Activated gamma-delta T cell (primary cell): ENCODE measurements around the gene SPRED2.

Experiments used
- DNase-seq: peaks from one replicate; lab custom pipeline; 2025; lab: John Stamatoyannopoulos, UW

The SPRED2 gene

DNA sequence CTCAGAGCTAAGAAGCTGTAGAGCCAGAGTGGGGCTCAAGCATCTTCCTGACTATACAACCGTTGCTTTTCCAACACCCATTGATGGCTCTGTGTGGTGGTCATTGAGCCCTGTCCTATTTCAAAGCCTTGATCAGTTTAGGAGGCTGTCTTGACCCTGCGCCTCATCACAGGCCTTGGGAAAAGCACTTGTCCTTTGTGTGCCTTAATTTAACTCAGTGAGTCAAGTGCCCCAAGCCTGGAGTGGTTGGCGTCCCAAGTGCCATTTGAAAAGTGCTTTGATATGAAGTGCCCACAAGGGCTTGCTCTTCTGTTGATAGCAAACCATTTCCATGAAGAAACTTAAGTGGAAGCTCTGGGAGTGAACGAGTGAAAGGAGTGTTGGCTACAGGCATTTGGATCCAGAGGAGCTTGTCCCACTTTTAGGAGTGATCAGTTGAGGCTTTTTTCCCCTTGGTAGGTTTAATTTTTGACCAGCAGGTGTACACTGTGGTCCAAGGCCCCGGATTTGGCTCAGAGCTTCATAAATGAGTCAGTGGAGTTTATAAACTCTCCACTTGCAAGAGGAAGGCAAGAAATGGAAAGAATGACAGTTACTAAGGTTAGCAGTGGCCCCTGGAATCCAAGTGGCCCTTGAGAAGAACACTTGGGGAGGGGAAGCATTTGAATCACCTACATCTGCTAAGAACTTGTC, 154.5 kb downstream of the SPRED2 start:
- no peak for DNase-seq

DNA sequence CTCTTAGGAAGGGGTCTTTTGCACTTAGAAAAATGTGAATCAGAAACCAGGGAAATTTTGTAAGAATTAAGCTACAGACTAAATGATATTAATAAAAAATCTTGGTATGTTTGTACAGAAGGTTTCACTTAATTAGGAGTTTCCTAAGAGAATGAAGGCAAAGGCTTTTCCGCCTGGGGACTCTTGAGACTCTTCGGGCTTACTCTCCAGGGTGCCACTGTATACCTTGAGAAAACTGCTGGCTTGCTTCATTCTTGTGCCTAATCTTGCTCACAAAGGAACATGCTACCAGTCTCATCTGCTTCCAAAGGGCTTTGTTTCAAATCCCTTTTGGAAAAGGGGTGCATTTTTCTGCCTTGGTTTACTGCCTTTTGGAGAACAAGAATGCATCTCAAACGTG, 155.3 kb downstream of the SPRED2 start:
- no peak for DNase-seq

DNA sequence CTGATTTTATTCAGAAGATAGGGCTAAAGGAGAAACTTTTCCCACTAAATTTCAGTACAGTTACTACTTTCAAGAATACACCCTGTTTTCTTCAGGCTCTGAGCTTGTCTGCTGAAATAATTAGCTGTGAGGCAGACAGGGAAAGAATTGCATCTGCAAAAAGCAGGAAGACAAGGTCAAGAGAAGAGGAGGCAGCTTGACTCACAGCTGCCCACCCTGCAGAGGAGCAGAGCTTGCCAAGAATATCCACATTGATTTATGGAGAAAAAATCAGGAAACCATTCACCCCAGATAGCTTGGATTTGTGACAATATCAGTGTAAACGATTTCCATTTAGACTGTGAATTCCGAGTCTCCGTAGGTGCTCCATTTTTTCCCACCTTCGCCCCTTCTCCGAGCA, 155.8 kb downstream of the SPRED2 start:
- DNase-seq = no peak

DNA sequence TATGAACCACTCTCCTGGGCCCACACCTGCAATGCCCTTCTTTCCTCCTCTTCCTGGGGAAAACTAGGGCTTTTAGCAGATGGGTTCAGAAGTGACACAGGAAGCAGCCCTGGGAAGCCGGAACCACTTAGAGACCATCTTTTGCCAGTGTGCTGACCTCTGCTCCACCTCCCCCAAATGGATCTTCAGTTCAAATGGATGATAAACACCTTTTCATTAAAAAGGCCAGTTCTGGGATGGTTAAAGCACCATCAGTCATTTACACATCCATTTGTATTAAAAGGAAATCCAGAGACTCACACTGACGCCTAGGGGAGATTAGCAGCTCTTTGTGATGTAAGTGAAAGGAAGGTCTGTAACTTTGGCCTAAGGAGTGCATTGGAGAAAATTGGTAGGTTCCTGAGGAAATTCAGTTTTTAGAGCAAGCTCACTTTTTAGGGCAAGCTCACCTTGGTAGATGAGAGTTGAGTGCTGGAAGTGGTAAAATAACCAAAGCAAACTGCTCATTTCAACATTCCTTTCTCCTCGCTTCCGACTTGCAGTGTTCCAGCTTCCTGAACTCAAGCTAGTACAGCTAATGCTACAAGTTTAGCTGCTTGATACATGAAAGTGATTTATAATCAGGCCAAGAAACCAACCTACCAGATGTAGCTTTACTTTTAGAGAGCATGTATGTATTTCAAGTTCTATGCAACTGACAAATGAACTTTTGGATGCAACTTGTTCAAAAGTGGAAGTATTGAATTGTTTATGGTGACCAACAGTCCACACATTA, 157.1 kb downstream of the SPRED2 start:
- no peak for DNase-seq

DNA sequence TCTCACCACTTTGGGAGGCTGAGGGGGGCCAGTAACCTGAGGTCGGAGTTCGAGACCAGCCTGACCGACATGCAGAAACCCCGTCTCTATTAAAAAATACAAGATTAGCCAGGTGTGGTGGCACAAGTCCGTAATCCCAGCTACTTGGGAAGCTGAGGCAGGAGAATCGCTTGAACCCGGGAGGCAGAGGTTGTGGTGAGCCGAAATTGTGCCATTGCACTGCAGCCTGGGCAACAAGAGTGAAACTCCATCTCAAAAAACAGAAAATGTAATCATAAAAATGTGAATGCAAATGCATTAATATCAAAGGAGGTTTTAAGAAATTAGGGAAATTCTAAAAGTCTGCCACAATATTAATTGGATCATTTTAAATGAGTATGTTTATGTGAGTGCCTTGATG, 159.1 kb downstream of the SPRED2 start:
- no peak for DNase-seq

DNA sequence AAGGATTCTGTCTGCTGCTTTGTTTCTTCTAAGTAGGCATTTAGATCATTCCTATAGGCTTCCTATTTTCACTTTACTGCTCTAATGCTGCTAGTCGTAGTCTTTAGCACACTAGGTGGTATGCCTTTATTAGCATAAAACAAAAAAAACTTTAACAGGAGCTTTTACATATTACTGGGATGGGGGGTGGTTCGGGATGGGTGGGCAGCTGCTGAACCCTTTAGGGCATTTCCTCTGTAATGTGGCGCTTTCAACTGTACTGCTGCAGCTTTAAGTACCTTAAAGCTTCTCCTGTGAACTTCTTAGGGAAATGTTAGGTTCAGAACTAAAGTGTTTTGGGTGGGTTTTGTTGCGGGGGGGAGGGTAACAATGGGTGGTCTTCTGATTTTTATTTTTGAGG, 163.4 kb downstream of the SPRED2 start:
- no peak for DNase-seq

DNA sequence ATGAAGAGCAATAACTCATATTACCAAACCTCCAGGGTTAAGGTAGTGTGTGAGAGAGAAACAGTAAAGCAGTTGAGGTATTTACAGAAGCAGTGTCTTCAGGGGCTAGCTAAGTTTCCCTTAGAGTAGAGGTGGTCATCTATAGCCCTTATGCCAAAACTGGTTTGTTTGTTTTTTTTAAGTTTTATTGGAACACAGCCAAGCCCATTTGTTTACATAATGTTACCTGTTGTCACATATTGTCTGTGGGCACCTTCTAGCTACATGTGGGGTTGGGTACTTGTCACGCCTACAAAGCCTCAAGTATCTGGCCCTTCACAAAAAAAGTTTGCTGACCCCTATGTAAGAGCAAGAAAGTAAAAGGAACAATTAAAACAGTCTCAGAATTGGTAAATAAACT, 165.4 kb downstream of the SPRED2 start:
- no peak for DNase-seq

DNA sequence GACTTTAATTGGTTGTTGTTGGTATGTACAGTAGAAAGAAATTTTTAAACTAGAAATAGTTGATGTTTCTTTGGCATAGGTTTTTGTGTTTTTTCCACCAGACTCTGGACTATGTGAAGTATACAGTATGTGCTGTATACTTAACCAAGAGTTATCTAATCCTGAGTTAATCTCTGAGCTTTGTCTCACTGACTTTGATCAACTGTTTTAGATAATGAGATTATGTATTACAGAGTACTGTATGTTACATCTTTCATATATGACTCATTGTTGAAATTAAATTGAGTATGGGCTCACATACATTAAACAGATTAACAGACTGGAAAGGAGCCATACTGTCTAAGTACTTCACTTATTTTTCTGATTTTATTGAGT, 166.7 kb downstream of the SPRED2 start:
- no peak for DNase-seq

DNA sequence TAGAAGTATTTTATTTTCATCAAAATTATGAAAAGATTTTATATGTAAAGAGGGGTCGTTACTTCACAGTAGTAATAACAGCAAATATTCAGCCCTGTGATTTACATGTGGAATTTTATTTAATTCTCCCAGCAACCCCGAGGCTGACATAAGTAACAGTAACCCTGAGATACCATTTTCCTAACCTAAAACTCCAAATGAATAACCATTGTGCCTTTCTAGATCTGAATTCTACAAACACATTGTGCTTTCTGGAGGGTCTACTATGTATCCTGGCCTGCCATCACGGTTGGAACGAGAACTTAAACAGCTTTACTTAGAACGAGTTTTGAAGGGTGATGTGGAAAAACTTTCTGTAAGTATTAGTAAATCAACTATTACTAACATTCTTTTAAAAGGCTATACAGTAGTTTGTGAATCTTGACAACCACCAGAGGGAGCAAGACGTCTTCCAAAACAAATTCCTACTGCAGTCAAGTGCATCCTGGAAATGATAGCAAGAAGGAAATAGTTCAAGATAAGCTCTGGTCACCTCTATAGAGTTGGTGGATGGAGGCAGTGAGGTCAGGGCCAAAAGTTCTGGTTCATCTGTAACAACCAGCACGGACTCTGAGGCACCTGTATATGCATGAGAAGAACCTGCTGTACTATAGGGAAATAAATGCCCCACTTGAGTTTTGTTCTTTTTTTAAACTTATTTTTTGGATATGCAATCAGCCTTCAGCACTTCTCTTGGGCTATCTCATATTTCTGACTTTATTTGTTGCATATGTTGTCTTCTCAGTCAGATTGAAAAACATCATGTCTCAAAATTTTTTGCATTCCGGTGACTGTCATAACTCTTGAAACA, 167.4 kb downstream of the SPRED2 start:
- no peak for DNase-seq

DNA sequence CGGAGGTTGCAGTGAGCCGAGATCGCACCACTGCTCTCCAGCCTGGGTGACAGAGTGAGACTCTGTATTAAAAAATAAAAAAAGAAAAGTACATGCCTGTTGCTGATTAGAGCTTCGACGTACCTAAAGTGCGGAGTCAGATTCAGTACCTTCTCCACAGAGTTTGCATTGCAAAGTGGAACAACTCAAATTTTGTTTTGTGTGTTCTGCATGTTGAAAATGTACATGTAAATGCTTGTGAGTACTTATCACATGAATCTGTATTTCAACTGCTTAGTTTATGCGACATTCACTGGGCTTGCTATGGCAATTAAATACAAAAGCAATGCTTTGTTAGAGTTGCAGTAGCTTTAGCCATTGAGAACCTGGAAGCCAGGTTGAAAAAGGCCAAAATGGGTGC, 168.4 kb downstream of the SPRED2 start:
- DNase-seq = no peak

DNA sequence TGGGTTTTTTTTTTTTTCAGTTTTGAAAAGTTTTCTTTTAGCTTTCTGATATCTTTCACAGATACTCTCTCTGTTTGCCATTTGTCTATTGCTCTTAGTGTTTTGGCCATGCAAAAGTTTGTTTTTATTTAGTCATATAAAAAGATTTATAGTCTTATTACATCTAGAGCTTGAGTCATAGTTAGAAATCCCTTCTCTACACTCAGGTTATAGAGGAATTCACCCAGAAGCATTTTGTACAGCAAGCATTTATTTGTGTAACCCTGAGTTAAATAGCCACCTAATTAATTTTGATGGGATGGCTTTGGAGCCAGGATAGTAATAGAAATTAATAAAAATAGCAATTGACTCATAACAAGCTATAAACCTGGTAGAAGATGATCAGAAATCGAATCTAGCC, 169.1 kb downstream of the SPRED2 start:
- no peak for DNase-seq

DNA sequence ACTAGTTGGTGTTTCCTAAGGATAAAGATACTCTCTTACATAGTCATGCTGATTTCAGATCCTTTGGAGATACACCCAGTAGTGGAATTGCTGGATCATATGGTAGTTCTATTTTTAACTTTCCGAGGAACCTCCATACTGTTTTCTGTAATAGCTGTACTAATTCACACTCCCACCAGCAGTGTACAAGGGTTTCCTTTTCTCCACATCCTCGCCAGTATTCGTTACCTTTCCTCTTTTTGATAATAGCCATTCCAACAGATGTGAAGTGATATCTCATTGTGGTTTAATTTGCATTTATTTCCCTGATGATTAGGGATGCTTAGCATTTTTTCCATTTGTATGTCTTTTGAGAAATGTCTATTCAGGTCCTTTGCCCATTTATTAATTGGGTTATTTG, 170.7 kb downstream of the SPRED2 start:
- no peak for DNase-seq
